Measurements from ENCODE around the gene KATNIP.

DNA sequence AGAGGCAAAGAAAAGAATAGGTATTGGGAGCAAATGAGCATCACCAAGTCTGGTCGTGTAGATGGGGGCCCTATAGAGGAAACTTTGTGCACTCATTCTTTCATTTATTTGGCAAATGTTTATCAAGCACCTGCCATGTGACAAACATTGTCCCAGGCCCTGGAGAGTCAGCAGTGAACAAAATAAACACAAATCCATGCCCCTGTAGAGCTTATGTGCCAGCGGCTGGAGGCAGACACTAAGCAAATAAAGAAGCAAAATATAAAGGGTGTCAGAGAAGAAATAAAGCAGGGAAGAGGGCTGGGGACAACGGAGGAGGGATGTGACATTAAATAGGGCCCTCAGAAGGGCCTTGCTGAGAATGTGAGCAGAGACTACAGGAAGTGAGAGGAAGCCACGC is 45.5 kb downstream of the KATNIP start:
- TF ChIP-seq, protein P1, sequence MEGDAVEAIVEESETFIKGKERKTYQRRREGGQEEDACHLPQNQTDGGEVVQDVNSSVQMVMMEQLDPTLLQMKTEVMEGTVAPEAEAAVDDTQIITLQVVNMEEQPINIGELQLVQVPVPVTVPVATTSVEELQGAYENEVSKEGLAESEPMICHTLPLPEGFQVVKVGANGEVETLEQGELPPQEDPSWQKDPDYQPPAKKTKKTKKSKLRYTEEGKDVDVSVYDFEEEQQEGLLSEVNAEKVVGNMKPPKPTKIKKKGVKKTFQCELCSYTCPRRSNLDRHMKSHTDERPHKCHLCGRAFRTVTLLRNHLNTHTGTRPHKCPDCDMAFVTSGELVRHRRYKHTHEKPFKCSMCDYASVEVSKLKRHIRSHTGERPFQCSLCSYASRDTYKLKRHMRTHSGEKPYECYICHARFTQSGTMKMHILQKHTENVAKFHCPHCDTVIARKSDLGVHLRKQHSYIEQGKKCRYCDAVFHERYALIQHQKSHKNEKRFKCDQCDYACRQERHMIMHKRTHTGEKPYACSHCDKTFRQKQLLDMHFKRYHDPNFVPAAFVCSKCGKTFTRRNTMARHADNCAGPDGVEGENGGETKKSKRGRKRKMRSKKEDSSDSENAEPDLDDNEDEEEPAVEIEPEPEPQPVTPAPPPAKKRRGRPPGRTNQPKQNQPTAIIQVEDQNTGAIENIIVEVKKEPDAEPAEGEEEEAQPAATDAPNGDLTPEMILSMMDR (IDR thresholded peaks at IDR 0.05; ENCODE audit: insufficient read depth, low read depth, low read length): no peak
- no peak for TF ChIP-seq EZH2 (IDR thresholded peaks at IDR 0.05; ENCODE audit: insufficient read depth, low read length)

Data from astrocyte (in vitro differentiated cells and primary cell).